Ammon's horn (tissue), 1 donor: ENCODE measurements around the gene ATG9A.
A peak's percentile ranks its signal among the peaks of the same experiment; 100 is the strongest.

Experiments used
- DNase-seq: peaks from one replicate; pipeline ENCODE4 v3.0.0-alpha.2; 2016; ENCODE audit warnings: low spot score

The ATG9A gene

DNA sequence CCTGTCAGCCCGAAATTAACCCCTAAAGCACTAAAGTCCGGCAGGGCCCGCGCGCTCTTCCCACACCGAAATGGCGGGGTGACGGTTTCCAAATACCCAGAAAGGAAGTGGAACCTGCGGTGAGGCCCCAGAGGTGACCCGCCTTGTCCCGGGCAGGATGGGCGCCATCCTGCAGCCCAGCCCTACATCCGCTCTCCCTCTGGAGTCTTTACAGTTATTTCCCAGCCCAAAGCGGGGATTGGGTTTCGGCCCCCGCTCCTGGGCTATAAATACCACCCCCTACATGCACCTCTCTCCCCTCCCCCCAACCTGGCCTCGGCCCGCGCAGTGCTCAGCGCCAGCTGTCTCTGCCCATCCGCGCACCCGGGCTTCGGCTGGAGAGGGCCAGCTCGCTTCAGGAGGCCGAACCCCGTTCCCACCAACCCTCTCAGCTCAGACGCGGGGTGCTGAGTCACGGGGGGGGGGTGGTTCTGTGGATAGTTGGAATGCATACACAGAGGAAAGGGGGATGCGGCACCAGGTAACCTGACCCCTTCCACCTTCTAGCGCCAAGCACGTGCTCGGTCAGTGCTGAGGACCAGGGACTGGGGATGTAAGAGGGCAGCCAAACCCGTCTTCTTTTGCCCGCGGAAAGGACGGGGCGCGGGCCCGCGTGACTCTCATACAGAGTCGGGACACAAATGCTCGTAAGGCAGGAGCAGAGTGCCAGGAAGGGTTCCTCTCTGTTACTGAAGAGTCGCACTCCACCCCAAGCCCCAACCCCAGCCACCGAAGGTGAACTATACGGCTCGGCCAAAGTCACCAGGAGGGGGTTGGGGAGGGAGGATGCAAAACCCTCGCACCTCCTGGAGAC lies 23.7 kb upstream of the ATG9A start, which contains the start of gene TUBA4B:
TSS of gene TUBA4B (plus strand) at position 344 of the 853 bp plus-strand sequence. CDS start at position 509, 165 bp downstream.
- no peak for DNase-seq

DNA sequence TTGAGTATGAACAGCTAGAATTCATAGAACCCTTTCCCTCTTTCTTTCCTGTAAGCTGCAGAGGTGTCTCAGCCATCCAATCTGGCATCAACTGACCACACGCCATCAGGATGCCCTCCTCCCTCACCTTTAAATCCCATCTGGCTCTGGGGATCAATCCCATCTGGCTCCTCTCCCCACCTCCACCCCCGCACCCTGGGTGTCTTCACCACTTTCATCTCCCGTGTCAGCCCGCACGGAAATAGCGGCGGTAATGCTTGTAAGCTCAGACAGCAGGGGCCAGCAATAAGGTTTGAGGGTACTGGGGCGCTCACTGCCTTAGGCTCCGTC lies 23.1 kb upstream of the ATG9A start:
- no peak for DNase-seq

DNA sequence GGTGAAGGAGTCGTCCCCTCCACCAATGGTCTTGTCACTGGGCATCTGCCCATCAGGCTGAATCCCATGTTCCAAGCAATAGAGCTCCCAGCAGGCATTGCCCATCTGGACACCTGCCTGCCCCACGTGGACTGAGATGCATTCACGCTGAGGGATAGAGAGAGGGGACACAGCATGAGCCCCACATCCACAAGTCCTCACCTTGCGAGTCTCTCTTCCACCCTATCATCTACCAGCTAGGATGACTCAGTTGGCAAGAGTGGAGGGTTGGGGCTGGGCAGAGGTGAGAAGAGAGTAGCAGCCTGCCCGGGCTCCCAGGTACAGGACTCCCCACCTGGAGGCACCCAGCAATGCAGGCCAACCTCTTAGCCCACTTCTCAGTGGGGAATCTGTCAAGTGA lies 22.6 kb upstream of the ATG9A start:
- no peak for DNase-seq

DNA sequence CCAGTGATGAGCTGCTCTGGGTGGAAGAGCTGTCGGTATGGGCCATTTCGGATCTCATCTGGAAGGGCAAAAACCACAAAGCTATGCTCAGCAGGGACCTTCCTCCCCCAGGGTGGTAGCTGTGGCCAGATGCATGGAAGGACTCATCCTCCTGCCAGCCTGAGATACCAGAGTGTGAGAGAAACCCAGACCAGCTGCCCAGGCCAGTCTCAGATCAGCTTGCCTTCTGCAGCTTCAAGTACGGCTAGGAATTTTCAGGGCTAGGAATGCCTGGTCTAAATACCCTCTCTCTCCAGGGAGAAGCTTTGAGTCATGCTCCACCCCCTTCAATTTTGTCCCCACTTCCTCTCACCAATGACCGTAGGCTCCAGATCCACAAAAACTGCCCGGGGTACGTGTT lies 22.2 kb upstream of the ATG9A start:
- DNase-seq = no peak

DNA sequence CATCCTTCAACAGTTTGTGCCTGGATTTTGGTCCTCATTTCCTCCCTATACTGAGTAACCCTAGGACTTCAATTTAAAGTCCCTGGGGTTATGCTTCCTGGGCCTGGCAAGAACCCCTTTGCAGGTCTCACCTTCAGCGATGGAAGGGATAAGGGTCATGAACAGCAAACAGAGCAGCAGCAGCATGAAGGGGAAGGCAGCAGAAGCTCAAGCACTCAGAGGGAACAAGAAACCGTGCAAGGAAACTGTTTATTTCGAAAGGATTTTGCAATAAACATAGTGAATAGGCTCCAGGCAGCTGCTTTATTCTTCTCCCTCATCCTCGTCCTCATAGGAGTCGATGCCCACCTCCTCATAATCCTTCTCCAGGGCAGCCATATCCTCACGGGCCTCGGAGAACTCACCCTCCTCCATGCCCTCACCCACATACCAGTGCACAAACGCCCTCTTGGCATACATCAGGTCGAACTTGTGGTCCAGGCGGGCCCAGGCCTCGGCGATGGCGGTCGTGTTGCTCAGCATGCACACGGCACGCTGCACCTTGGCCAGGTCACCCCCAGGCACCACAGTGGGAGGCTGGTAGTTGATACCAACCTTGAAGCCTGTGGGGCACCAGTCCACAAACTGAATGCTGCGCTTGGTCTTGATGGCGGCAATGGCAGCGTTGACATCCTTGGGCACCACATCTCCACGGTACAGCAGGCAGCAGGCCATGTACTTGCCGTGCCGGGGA lies 20.8 kb upstream of the ATG9A start:
- no peak for DNase-seq

DNA sequence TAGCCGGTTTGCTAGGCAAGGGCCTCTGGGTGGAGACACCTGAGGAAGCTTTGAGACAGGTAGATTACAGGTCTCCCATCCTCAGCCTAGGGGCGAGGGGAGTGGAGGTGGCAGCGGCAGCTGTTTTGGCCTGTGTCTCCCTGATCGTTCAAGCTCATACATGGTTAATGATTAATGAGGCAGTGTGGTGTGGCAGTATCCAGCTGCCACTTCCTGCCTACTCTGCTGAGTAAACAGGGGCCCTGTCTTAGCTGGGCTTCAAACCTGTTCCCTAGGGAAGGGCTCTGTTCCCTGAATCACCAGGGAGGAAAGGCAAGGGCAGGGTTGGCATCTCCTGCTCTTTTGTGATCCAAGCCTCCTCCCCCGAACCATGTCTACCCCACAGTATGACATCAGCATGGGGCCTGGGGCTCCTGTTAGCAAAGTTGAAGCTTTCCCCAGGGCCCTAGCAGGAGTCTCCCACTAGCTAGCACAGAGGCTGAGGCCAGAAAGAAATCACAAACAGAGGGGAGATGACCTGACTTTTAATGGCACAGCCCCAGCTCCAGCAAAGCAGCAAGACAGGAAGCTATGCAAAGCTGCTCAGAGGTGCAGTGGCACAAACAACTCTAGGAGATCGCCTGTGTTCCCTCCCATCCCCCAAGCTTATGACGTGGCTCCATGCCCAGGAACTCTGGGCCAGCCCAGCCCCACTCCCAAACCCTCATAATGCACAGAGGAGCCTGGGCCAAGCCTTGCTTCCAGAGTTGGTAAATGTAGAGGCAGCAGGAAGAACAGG lies 20.0 kb upstream of the ATG9A start:
- DNase-seq = peak; percentile 75

DNA sequence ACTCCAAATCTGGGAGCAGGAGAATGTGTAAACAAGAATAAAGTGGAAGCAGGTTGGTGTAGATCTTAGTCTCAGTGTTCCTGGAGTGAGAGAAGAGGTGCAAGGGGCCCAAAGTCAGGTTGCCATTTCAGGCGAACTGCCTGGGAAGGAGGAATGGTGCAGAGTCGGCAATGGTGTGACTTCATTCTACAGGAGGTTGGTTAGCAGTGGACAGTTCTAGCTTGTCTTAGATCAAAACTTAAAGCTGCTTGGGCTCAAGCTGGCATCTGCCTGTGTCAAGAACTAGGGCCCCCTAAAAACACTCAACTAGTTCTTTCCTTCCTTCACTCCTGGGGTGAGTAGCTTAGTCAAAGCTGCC lies 19.4 kb upstream of the ATG9A start:
- DNase-seq = no peak

DNA sequence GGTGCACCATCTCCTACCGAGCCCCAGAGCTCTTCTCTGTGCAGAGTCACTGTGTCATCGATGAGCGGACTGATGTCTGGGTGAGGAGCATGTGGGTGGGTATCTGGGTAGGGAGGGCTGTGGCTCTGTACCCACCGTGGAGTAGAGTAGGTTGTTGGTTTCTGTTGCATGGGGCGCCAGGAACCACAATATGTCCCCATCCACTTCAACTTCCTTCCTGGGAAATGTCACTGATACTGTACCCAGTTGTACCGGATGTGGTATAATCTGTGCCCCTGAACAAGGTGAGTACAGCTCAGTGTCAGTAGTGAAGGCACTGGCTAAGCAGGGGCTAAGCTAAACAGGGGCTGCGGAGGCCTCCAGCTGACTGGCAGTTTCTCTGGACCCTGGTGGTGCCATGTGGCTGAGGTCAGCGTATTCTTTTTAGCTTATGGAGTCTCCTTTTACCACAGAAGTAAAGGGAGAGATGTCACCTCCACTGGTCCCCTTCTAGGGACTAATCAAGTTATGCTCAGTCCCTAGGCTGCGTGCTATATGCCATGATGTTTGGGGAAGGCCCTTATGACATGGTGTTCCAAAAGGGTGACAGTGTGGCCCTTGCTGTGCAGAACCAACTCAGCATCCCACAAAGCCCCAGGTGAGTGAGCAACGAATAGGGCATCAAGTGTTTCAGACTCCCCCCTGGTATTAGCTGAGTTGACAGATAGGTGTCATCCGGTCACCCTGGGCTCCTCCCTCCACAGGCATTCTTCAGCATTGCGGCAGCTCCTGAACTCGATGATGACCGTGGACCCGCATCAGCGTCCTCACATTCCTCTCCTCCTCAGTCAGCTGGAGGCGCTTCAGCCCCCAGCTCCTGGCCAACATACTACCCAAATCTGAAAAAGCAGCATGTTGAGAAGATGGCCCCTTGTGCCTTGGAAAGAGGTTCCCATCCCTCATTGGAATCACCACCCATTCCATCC lies 18.5 kb upstream of the ATG9A start:
- no peak for DNase-seq

DNA sequence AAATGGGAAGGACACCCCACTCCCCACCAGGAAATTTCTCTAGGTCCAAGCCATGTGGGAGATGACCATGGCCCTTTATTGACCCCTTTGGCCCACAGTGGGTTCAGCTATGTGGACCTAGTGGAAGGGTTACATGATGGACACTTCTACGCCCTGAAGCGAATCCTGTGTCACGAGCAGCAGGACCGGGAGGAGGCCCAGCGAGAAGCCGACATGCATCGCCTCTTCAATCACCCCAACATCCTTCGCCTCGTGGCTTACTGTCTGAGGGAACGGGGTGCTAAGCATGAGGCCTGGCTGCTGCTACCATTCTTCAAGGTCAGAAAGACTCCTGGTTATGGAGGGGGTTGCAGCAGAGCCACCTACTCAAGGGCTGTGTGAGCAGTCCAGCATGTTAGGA lies 17.1 kb upstream of the ATG9A start:
- DNase-seq = no peak

DNA sequence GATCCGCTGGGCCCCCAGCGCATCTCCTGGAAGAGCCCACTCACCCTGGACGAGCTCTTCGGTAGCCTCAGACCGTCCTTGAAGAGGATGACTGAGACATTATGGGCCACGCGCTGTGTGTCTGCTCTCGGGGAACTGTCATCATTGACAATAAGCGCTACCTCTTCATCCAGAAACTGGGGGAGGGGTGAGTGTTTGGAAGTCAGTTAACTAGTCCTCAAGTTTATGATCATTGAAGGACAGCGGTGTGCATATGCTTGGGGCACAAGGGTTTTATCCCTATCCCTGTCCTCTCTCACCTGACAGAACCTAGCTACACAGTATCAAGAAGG lies 16.4 kb upstream of the ATG9A start:
- no peak for DNase-seq

DNA sequence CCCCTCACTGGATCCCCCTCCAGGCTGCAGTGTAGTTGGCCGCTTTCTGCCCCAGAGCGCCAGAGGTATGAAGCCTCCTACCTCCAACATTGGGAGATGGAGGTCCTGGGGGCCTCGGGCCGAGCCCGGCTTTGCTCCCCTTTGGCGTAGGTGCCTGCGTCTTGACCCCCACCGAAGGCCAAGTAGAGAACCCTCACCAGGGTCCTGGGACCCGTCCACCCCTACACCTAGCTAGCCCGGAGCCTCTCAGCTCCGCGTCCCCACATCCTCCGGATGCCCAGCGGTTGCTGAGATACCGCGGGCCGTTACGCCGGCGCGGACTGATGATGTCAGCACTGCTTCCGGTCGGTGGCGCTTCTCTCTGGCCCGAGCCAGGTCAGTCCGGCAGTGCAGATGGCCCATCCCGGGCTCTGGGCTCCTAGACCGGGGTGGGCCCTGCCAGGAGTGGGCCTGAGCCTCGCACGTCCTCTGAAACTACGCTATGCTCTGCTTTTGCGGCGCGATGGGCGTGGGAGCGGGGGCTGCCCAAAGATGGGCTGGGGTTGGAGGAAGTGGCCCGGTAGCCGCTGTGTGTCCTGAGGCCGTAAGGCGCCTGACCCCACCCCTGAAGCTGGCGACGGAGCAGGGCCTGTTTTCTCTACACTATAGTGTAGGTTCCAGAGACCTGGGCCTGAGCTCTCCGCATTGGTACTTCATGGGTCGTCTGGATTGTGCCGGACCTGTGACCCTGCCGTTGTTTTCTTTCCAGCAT lies 15.9 kb upstream of the ATG9A start, which contains the start of the genes GLB1L and STK16:
TSS of gene GLB1L (minus strand) at position 297 of the 751 bp plus-strand sequence. CDS start 1,871 bp downstream, outside the sequence.
TSS of gene STK16 (plus strand) at position 332 of the 751 bp plus-strand sequence. CDS start 521 bp downstream, outside the sequence.
- DNase-seq = peak; percentile 94

DNA sequence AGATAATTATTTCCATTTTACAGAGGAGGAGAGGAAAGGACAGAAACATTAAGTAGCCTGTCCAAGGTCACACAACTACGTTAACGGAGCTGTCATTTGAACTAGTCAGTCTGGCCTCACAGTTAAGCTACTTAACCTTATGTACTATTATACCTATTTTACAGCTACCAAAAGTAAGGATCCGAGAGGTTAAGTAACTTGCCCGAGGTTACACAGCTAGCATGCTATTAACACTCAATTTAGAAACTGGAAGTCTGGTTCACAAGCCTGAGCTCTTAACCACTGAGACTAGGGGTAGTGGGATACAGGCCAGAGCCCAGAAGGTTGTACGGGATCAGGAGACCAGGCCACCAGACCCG lies 15.3 kb upstream of the ATG9A start:
- DNase-seq = no peak

DNA sequence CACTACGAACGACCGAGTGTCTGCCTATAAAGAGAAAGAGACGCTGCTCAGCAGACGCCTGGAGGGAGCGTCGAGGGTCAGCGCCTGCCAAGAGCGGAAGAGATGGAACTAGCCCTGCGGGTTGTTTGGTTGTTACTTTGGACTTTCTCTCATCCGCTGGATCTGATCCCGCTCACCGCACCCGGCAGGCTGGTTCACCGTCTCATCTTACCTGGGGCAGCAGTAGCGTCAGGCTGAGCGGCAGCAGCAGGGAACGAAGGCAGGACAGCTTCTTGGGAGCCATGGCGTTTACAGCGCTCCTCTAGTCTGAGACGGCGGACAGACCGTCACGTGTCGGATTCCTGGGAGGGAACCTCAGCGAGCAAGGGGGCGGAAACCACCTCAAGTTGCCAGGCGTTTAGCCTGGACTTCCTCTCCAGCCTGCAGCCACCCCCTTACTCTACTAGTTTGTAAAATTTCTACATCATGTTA lies 13.9 kb upstream of the ATG9A start:
- DNase-seq = no peak

DNA sequence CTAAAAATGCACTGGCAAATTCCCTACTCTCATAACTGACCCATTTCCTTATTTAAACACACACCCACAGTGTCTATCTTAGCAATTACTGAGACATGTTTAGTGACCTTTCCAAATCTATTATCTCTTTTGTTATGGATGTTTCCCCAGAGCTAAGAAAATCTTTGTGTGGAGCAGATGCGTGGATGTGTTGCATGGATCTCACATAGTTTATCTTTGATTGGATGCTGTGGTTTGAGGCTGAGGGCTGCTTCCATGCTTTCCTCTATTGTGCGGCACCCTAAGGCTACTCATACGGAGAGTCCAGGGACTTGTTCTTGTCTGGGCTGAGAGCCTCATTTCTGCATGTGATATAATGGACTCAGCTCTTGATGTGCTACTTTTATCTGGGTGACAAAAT lies 4.9 kb upstream of the ATG9A start:
- no peak for DNase-seq

DNA sequence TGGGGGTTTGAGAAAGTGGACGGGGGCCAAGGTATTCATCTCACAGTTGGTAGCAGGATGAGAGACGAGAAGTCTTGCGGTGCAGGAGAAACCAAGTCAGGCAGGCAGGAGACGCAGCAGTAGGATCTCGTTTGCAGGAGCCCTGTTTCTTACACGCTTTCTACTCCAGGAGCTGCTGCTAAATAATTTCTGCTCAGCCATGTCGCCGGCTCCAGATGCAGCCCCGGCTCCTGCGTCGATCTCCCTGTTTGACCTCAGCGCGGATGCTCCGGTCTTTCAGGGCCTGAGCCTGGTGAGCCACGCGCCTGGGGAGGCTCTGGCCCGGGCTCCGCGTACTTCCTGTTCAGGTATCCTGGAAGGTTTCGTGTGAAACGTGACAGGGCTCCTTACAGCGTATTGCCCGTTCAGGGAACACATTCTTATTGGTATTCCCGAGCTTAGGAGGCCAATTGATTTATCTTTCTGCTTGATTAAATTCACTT lies 664 bp upstream of the ATG9A start:
- DNase-seq = no peak

DNA sequence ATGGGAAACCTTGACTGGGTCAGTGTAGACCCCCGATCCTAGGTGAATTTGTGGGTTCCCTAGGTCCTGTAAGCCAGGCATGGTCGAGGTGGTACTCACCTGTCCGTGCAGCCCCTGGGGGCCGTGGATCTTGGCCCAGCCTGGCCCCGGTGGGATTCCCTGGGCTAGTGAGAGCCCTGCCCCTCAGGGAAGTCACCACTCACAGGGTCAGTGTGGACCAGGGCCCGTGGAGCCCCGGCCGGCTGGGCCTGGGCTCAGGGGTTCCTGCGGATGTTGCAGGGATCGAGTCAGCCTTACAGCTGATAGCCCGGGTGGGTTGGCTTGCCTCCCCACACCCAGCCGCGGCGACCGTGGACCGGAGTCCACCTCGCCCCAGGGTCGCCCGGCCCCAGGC lies 528 bp downstream of the ATG9A start:
- no peak for DNase-seq

DNA sequence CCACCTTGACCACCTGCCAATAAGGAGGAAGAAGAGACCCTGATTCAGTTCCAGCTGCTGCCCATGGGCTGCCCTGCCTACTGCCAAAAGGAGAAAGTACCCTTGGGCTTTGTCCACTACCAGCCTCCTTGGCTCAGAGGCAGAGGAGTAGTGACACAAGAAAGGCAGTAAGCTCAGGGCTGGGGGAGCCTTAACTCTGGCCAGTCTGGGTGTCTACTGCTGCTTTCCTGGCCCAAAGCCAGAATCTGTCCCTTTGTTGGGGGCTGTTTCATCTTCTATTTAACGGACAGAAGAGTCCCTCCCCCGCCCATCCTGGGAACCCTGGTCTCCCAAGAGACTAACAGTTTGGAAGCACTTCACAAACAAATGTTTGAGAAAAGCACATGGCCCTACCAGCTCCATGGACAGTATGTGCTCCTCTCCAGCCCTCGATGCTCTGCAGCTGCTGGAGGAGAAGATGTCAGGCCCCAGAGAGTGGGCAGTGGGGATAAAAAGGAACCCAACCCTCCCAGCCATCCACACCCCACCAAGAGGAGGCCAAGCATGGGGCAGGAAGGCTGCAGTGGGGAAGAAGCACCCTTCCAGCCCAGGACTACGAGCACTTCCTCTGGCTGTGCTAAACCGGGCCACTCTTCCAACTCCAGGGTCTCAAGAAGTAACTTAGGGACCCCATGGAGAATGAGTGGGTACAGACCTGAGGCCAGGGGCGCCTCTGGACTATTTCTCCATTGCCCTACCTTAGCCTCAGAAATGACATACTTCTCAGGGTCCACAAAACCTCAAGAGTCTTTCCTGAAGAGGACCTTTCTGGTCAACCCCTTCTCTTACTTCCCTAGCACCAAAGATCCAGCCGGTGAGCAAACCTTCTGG lies 1.2 kb downstream of the ATG9A start:
- DNase-seq = no peak

DNA sequence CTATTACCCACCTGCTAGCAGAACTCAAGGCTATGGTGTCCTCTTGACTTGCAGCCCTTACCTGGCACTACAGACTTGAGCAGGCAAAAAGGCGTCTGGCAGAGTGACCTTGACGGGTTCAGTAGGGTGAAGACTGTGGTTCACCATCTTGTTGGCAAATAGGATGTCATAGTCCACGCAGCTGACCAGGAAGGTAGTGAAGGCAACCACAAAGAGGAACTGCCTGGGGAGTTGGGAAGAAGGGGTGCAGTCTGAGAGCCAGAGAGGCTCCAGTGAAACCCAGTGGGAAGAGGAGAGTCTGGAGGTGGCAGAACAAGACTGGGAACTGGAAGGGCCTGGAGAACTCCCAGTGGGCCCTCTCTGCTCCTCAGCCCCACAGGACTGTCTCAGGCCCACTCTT lies 4.1 kb downstream of the ATG9A start:
- no peak for DNase-seq

DNA sequence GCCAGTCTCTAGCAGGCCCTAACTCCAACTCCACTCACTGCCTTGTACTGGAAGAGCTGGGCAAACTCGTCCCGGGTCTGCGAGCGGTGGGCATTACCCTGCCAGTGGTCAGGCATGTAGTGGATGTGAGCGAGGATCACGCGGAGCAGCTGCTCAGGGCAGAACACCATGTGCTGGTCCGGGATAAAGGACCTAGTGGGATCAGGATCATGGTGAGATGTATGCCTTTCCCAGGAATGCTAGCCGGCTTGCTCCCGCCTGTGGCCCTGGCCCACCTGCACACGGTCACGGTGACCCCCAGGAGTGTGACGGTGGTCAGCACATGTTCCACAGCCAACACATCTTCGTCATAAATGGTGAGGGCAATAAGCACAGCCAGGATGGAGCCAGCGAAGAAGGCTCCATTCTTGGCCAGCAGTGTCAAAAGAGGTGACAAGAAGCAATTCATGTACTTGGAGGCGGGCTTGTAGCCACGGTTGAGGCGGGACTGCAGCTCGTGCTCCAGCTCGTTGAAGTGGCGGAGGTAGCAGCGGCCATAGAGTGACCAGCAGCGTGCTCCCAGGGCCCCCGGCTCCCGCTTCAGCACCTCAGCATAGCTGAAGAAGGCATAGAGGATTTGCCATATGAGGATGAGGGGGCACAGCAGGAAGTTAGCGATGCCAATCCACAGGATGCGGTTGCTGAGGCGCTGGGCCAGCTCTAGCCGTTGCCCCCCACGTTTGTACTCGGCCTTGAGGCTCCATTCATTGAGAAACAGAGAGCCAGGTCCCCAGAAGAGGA lies 5.4 kb downstream of the ATG9A start:
- no peak for DNase-seq
